HUES48 (cell line): ENCODE results near the gene NAPB.

ENCODE experiments used
- H3K27ac ChIP-seq: one replicate; pipeline ENCODE4 v1.7.0; 2013; ENCODE audit warnings: low read depth, low read length, inconsistent platforms
- H3K27me3 ChIP-seq: 2 replicates; pipeline ENCODE4 v1.6.1; 2013; ENCODE audit warnings: mild to moderate bottlenecking, low read length; ENCODE audit not compliant: control insufficient read depth, insufficient read depth
- H3K36me3 ChIP-seq: 2 replicates; pipeline ENCODE4 v1.6.1; 2013; ENCODE audit warnings: low read length; ENCODE audit not compliant: control insufficient read depth, insufficient read depth
- H3K4me1 ChIP-seq: 2 replicates; pipeline ENCODE4 v1.6.1; 2013; ENCODE audit warnings: mild to moderate bottlenecking, low read length; ENCODE audit not compliant: control insufficient read depth, insufficient read depth
- H3K4me3 ChIP-seq: 2 replicates; pipeline ENCODE4 v1.5.1; 2013; ENCODE audit warnings: mild to moderate bottlenecking, low read depth, low read length
- H3K9ac ChIP-seq: 2 replicates; pipeline ENCODE4 v1.6.1; 2013; ENCODE audit warnings: mild to moderate bottlenecking, low read depth, low read length, moderate library complexity
- H3K9me3 ChIP-seq: 2 replicates; pipeline ENCODE4 v1.6.1; 2013; ENCODE audit warnings: low read length; ENCODE audit not compliant: control insufficient read depth, insufficient read depth

Gene NAPB

GRCh38 chr20:23401051-23401450 is 20.2 kb downstream of the NAPB start:
- H3K9ac ChIP-seq, result no peak overlapping the region
- peaks cover 31% of the 10 kb centered on the region for H3K36me3 ChIP-seq
- H3K27me3 ChIP-seq, result no peaks in the 10 kb centered on the region
- no peaks in the 10 kb centered on the region for H3K9me3 ChIP-seq
- H3K27ac ChIP-seq, result no peak overlapping the region
- H3K4me3 ChIP-seq, result no peak overlapping the region
- H3K4me1 ChIP-seq, result no peaks in the 10 kb centered on the region

GRCh38 chr20:23399568-23400241 is 21.6 kb downstream of the NAPB start:
- no peak overlapping the region for H3K27ac ChIP-seq
- no peaks in the 10 kb centered on the region for H3K4me1 ChIP-seq
- H3K4me3 ChIP-seq, result no peak overlapping the region
- H3K36me3 ChIP-seq, result peaks cover 41% of the 10 kb centered on the region
- H3K27me3 ChIP-seq, result no peaks in the 10 kb centered on the region
- no peaks in the 10 kb centered on the region for H3K9me3 ChIP-seq
- no peak overlapping the region for H3K9ac ChIP-seq

DNA sequence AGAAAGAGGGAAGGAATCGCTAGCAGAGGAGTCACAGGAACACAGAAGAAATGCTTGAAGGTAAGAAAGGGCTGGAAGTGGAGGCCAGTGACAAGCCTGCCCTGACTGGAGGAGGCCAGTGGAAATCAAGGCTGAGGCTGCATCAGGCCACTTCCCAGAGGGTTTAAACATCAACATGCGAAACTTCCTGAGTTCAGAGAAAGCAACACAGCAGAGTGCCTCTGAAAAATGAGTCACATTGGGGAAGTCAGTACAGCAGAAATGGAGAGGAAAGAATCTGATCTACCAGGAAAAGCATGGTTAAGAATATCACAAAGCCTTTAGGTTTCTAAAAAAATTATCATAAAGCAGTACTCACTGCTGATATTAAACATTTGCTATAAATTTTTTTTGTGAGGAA is 23.3 kb downstream of the NAPB start:
- Histone ChIP-seq H3K36me3 (peaks cover 57% of the 10 kb centered on the region), H3K9ac (no peak overlapping the region)

DNA sequence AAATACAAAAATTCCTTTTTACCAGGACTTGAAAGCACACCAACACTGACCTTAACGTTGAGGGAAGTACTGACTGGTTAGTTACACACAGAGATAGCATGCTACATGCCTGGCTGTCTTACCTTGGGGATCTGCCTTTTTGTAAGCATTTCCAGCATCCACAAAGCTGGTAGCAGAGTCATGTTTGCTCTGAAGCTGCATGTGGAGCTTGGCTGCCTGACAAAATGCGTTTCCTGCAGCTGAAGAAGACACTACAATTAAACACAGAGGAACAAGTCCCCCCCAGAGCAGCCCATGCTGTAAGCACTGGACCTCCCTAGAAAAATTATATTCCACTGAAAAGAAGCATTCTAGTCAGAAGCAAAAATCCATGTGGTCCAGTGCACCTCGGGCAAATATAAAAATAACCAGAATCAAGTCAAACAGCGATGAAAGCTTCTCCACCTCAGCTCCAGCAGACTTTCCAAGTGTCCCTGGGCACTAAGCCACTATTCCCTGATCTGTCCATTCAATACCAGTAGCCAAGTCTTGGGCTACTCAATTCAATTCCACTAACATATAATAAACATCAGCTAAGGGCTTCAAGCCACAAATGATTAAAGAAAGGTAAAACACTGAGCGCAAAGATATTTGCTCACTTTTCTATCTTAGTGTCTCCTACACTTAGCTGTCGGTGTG is 24.2 kb downstream of the NAPB start:
- Histone ChIP-seq H3K36me3 (peaks cover 52% of the 10 kb centered on the region), H3K27ac (no peak overlapping the region)

More for the DNA sequence above, 23.3 kb downstream of the NAPB start:
- no peaks in the 10 kb centered on the region for H3K27me3 ChIP-seq
- H3K4me3 ChIP-seq, result no peak overlapping the region
- H3K9me3 ChIP-seq, result no peaks in the 10 kb centered on the region
- no peaks in the 10 kb centered on the region for H3K4me1 ChIP-seq
- H3K27ac ChIP-seq, result no peak overlapping the region

GRCh38 chr20:23393996-23394775 is 27.1 kb downstream of the NAPB start:
- Histone ChIP-seq H3K27ac (no peak overlapping the region), H3K27me3 (no peaks in the 10 kb centered on the region), H3K9ac (no peak overlapping the region), H3K4me1 (peaks cover 20% of the 10 kb centered on the region), H3K9me3 (no peaks in the 10 kb centered on the region), H3K36me3 (peaks cover 41% of the 10 kb centered on the region), H3K4me3 (no peak overlapping the region)

More for the DNA sequence above, 24.2 kb downstream of the NAPB start:
- Histone ChIP-seq H3K9ac (no peak overlapping the region), H3K4me1 (peaks cover 3% of the 10 kb centered on the region), H3K9me3 (no peaks in the 10 kb centered on the region), H3K4me3 (no peak overlapping the region), H3K27me3 (no peaks in the 10 kb centered on the region)

- Histone ChIP-seq H3K4me3 (no peak overlapping the region), H3K9ac (no peak overlapping the region), H3K36me3 (peaks cover 53% of the 10 kb centered on the region)
Measured at GRCh38 chr20:23391707-23392310, 29.5 kb downstream of the NAPB start.

GRCh38 chr20:23390091-23390774 is 31.1 kb downstream of the NAPB start:
- no peaks in the 10 kb centered on the region for H3K9me3 ChIP-seq
- no peak overlapping the region for H3K27ac ChIP-seq
- H3K4me1 ChIP-seq, result peaks cover 20% of the 10 kb centered on the region
- no peaks in the 10 kb centered on the region for H3K27me3 ChIP-seq
- no peak overlapping the region for H3K9ac ChIP-seq
- H3K4me3 ChIP-seq, result no peak overlapping the region
- H3K36me3 ChIP-seq, result peaks cover 50% of the 10 kb centered on the region

More at GRCh38 chr20:23391707-23392310, 29.5 kb downstream of the NAPB start:
- Histone ChIP-seq H3K4me1 (peaks cover 20% of the 10 kb centered on the region), H3K9me3 (no peaks in the 10 kb centered on the region), H3K27ac (peak overlapping the region; percentile 73), H3K27me3 (no peaks in the 10 kb centered on the region)

DNA sequence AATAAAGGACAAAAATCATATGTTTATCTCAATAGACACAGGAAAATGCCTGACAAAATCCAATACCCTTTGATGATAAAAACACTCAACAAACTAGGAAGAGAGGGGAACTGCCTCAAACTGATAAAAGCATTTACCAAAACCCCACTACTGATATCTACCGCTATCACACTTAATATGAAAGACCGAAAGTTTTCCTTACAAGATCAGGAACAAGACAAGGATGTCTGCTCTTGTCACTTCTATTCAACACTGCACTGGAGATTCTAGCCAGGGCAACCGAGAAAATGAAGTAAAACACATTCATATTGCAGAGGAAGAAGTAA is 34.2 kb downstream of the NAPB start:
- Histone ChIP-seq H3K4me3 (no peak overlapping the region), H3K27me3 (no peaks in the 10 kb centered on the region), H3K4me1 (peaks cover 17% of the 10 kb centered on the region), H3K9ac (no peak overlapping the region), H3K27ac (no peak overlapping the region), H3K36me3 (peaks cover 33% of the 10 kb centered on the region), H3K9me3 (no peaks in the 10 kb centered on the region)

GRCh38 chr20:23386304-23387117 is 34.8 kb downstream of the NAPB start:
- Histone ChIP-seq H3K27me3 (no peaks in the 10 kb centered on the region), H3K27ac (no peak overlapping the region), H3K9me3 (no peaks in the 10 kb centered on the region), H3K36me3 (peaks cover 33% of the 10 kb centered on the region), H3K4me3 (no peak overlapping the region), H3K9ac (no peak overlapping the region), H3K4me1 (peaks cover 12% of the 10 kb centered on the region)

DNA sequence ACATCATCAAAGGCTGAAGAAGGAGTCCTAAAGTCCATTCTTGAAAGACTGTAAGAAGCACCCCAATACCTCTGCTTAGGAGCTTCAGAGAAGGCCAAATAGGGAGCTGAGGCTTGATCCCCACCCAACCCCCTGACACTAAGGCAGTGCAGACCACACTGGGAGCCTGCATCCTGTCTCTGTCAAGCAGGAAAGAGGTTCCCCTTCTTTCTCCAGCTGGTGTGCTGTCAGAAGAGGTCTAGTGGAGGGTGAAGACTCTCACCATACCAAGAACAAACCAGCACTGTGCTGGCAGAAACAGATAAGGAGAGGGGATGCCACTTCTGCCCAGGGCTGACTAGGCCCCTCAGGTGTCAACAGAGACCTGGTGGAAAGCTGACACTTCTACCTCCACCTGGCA is 39.4 kb downstream of the NAPB start:
- Histone ChIP-seq H3K9ac (no peak overlapping the region), H3K27me3 (no peaks in the 10 kb centered on the region), H3K27ac (no peak overlapping the region), H3K4me1 (no peaks in the 10 kb centered on the region), H3K36me3 (peaks cover 44% of the 10 kb centered on the region), H3K9me3 (no peaks in the 10 kb centered on the region), H3K4me3 (no peak overlapping the region)
